Measurements from ENCODE around the gene SF1.
A peak's percentile ranks its signal among the peaks of the same experiment; 100 is the strongest.

Gene SF1

DNA sequence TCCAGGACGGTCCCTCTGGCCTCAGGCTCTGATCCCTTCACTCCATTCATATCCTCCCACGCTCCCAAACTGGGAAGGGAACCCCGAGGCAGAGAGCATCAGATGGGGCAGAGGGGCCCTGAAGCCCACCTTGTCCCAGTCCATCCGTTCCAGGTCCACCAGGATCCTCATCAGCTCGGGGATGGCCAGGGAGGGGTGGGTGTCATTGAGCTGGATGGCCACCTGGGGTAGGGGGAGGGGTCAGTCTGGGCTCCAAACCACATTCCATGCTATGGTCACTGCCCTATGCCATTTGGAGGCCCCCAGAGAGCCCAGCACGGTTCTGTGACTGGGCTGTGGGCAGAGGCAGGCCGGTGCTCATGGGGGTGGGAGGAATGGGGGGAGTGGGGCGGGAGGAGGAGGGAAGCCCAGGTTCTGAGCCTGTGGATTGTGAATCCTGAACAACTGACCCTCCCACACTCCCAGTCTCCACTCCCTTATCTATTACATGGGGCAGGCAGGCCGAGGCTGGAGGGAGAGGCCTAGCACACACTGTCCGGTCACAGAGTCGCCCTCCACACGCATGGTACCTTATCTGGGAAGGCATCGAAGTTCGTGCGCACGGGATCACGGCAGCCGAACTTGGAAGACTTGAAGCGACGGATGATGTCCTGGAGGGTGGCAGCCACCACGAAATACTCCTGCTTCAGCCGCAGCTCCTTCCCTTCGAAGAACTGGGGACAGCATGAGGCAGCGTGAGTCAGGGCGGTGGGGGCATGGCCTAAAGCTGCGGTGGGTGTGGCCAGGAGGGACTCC is 24.0 kb downstream of the SF1 start:
- Histone ChIP-seq H2AK5ac (ENCODE audit: low read depth, low read length) (peak overlapping the region; percentile 90), H2BK120ac (ENCODE audit: low read depth, low read length) (peak overlapping the region; percentile 87), H3K36me3 (replicated peaks in 1 of 2; ENCODE audit: control insufficient read depth in 2 of 2, insufficient read depth in 2 of 2, low read length in 2 of 2) (no peaks in the 10 kb centered on the region), H2BK12ac (ENCODE audit: low read length) (peak overlapping the region; percentile 90), H3K9ac (ENCODE audit: low read depth, low read length, poor library complexity) (peak overlapping the region; percentile 13), H3K4me1 (ENCODE audit: control insufficient read depth in 2 of 2, insufficient read depth in 1 of 2, low read depth in 1 of 2, low read length in 2 of 2) (peaks cover 5 to 22% of the 10 kb centered on the region in 2 donors), H3K79me1 (ENCODE audit: low read depth, low read length) (peaks cover 4% of the 10 kb centered on the region), H4K8ac (ENCODE audit: low read depth, low read length) (peak overlapping the region; percentile 45), H3K9me3 (replicated peaks in 1 of 2; ENCODE audit: control insufficient read depth in 2 of 2, insufficient read depth in 1 of 2, low read depth in 1 of 2, low read length in 2 of 2) (no peaks in the 10 kb centered on the region), H2BK15ac (ENCODE audit: low read length) (peak overlapping the region; percentile 85), H3K27ac (replicated peaks; ENCODE audit: low read length) (no peak overlapping the region), H3K14ac (ENCODE audit: low read length) (peak overlapping the region; percentile 21), H3K27me3 (ENCODE audit: control insufficient read depth in 3 of 3, insufficient read depth in 3 of 3, low read depth in 1 of 3, low read length in 3 of 3) (no peaks in the 10 kb centered on the region), H4K91ac (ENCODE audit: low read depth, low read length, poor library complexity) (no peak overlapping the region), H2BK5ac (ENCODE audit: low read length) (no peak overlapping the region), H3K23ac (ENCODE audit: low read depth, low read length, poor library complexity) (peak overlapping the region; percentile 65), H3K4me3 (ENCODE audit: low read length in 2 of 2) (no peak overlapping the region), H3K4ac (ENCODE audit: low read length) (no peak overlapping the region), H3K18ac (ENCODE audit: low read length) (peak overlapping the region; percentile 67), H2AFZ (ENCODE audit: low read length) (no peak overlapping the region), H3K4me2 (ENCODE audit: insufficient read depth, low read length, poor library complexity, severe bottlenecking) (no peak overlapping the region)
- WGBS, 2 donors (ENCODE audit: extremely low coverage in 2 of 2, insufficient read length in 2 of 2, insufficient replicate concordance in 1 of 2), result no CpG with 5 or more reads among the region's 26 CpGs
- no peak for DNase-seq (ENCODE audit: low spot score)

DNA sequence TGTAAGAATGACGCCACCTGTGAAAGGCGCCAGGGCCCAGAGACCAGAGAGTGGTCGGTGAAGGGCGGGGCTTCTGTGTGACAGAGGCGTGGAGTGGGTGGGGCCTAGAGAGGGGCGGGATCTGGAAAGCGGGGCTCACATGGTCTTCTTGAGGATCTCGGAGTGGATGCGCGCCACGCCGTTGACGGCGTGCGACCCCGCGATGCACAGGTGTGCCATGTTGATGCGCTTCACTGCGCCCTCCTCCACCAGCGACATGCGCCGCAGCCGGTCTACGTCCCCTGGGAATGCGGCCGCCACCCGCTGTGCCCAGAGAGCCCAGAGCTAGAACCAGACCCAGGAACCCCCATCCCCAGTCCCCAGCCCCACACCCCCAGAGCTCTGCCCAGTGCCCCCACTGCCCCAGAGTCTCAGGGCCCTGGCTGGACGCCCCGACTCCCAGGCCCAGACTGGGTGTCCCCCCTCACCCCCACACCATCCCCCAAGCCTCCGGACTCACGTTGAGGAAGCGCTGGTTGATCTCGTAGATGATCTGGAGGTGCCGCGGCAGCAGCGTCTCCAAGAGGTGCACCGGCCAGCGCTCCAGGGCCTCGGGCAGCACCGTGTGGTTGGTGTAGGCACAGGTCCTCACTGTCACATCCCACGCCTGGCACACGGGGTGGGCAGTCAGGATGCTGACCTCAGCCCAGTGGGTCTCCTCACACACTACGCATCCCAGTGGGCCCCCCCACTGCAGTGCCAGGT is 24.8 kb downstream of the SF1 start:
- no CpG with 5 or more reads among the region's 43 CpGs for WGBS, 2 donors (ENCODE audit: extremely low coverage in 2 of 2, insufficient read length in 2 of 2, insufficient replicate concordance in 1 of 2)
- no peak overlapping the region for H2BK5ac ChIP-seq (ENCODE audit: low read length)
- no peak overlapping the region for H2AFZ ChIP-seq (ENCODE audit: low read length)
- peak overlapping the region; percentile 90 for H2AK5ac ChIP-seq (ENCODE audit: low read depth, low read length)
- H2BK15ac ChIP-seq (ENCODE audit: low read length), result peak overlapping the region; percentile 85
- peak overlapping the region; percentile 65 for H3K23ac ChIP-seq (ENCODE audit: low read depth, low read length, poor library complexity)
- H4K91ac ChIP-seq (ENCODE audit: low read depth, low read length, poor library complexity), result no peak overlapping the region
- H4K8ac ChIP-seq (ENCODE audit: low read depth, low read length), result no peak overlapping the region
- peak overlapping the region; percentile 87 for H2BK120ac ChIP-seq (ENCODE audit: low read depth, low read length)
- peak overlapping the region; percentile 21 for H3K14ac ChIP-seq (ENCODE audit: low read length)
- H3K79me1 ChIP-seq (ENCODE audit: low read depth, low read length), result peaks cover 4% of the 10 kb centered on the region
- no peak overlapping the region for H3K27ac ChIP-seq (replicated peaks; ENCODE audit: low read length)
- H3K18ac ChIP-seq (ENCODE audit: low read length), result no peak overlapping the region
- H3K4me2 ChIP-seq (ENCODE audit: insufficient read depth, low read length, poor library complexity, severe bottlenecking), result no peak overlapping the region
- peaks cover 2 to 16% of the 10 kb centered on the region in 2 donors for H3K4me1 ChIP-seq (ENCODE audit: control insufficient read depth in 2 of 2, insufficient read depth in 1 of 2, low read depth in 1 of 2, low read length in 2 of 2)
- H3K4me3 ChIP-seq (ENCODE audit: low read length in 2 of 2), result no peak overlapping the region
- H2BK12ac ChIP-seq (ENCODE audit: low read length), result peak overlapping the region; percentile 90
- no peaks in the 10 kb centered on the region for H3K9me3 ChIP-seq (replicated peaks in 1 of 2; ENCODE audit: control insufficient read depth in 2 of 2, insufficient read depth in 1 of 2, low read depth in 1 of 2, low read length in 2 of 2)
- H3K27me3 ChIP-seq (ENCODE audit: control insufficient read depth in 3 of 3, insufficient read depth in 3 of 3, low read depth in 1 of 3, low read length in 3 of 3), result no peaks in the 10 kb centered on the region
- H3K9ac ChIP-seq (ENCODE audit: low read depth, low read length, poor library complexity), result no peak overlapping the region
- H3K36me3 ChIP-seq (replicated peaks in 1 of 2; ENCODE audit: control insufficient read depth in 2 of 2, insufficient read depth in 2 of 2, low read length in 2 of 2), result no peaks in the 10 kb centered on the region
- no peak for DNase-seq (ENCODE audit: low spot score)
- no peak overlapping the region for H3K4ac ChIP-seq (ENCODE audit: low read length)

DNA sequence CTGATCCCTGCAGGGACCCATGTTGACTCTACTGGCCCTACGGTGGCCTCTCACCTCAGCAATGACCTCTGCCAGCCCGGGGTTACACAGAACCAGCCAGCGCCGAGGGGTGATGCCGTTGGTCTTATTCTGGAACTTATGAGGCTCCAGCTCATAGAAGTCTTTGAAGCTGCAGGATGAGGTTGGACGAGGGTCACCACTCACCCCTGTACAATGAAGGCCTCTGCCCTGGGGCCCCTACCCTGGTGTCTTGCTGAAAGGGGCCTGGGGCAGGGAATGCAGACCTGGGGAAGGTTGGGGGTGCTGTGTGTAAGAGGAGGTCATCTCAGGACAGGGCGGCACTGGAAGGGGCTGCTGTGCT is 25.3 kb downstream of the SF1 start:
- Histone ChIP-seq H3K79me1 (ENCODE audit: low read depth, low read length) (peaks cover 4% of the 10 kb centered on the region), H3K9ac (ENCODE audit: low read depth, low read length, poor library complexity) (no peak overlapping the region), H3K27me3 (ENCODE audit: control insufficient read depth in 3 of 3, insufficient read depth in 3 of 3, low read depth in 1 of 3, low read length in 3 of 3) (no peaks in the 10 kb centered on the region), H3K23ac (ENCODE audit: low read depth, low read length, poor library complexity) (no peak overlapping the region), H2BK5ac (ENCODE audit: low read length) (no peak overlapping the region), H3K4me3 (ENCODE audit: low read length in 2 of 2) (no peak overlapping the region), H4K8ac (ENCODE audit: low read depth, low read length) (no peak overlapping the region), H2BK15ac (ENCODE audit: low read length) (no peak overlapping the region), H2AK5ac (ENCODE audit: low read depth, low read length) (peak overlapping the region; percentile 52), H4K91ac (ENCODE audit: low read depth, low read length, poor library complexity) (no peak overlapping the region), H3K14ac (ENCODE audit: low read length) (no peak overlapping the region), H3K27ac (replicated peaks; ENCODE audit: low read length) (no peak overlapping the region), H3K36me3 (replicated peaks in 1 of 2; ENCODE audit: control insufficient read depth in 2 of 2, insufficient read depth in 2 of 2, low read length in 2 of 2) (no peaks in the 10 kb centered on the region), H3K18ac (ENCODE audit: low read length) (no peak overlapping the region), H3K9me3 (replicated peaks in 1 of 2; ENCODE audit: control insufficient read depth in 2 of 2, insufficient read depth in 1 of 2, low read depth in 1 of 2, low read length in 2 of 2) (no peaks in the 10 kb centered on the region), H3K4me2 (ENCODE audit: insufficient read depth, low read length, poor library complexity, severe bottlenecking) (no peak overlapping the region), H2AFZ (ENCODE audit: low read length) (no peak overlapping the region), H2BK12ac (ENCODE audit: low read length) (no peak overlapping the region), H3K4ac (ENCODE audit: low read length) (no peak overlapping the region), H3K4me1 (ENCODE audit: control insufficient read depth in 2 of 2, insufficient read depth in 1 of 2, low read depth in 1 of 2, low read length in 2 of 2) (peaks cover 2 to 10% of the 10 kb centered on the region in 2 donors), H2BK120ac (ENCODE audit: low read depth, low read length) (no peak overlapping the region)
- WGBS, 2 donors (ENCODE audit: extremely low coverage in 2 of 2, insufficient read length in 2 of 2, insufficient replicate concordance in 1 of 2), result no CpG with 5 or more reads among the region's 7 CpGs
- no peak for DNase-seq (ENCODE audit: low spot score)
